ENCODE measurements around the gene HOXA1.

DNA sequence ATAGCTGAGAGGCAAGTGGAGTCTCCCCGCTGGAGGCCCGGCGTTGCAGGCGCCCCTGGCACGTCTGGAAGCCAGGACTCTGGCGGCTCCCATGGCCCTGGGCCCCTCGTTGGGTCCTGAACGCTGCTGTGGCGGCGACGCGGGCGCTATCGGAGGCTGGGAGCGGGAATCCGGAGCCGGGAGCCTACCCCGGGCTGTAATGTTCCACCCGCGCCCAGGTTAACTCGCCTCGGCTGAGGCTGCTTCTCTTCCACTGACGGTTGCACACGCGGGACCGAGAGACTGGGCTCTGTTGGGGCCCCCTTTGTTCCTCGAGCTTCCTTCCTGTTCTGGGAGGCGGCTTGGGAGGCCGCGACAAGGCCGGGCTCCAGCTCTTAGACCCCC lies 49.0 kb upstream of the HOXA1 start:
- no peak for TF ChIP-seq EZH2 (IDR thresholded peaks at IDR 0.05; ENCODE audit: borderline replicate concordance, low read length)
- TF ChIP-seq, protein P1, sequence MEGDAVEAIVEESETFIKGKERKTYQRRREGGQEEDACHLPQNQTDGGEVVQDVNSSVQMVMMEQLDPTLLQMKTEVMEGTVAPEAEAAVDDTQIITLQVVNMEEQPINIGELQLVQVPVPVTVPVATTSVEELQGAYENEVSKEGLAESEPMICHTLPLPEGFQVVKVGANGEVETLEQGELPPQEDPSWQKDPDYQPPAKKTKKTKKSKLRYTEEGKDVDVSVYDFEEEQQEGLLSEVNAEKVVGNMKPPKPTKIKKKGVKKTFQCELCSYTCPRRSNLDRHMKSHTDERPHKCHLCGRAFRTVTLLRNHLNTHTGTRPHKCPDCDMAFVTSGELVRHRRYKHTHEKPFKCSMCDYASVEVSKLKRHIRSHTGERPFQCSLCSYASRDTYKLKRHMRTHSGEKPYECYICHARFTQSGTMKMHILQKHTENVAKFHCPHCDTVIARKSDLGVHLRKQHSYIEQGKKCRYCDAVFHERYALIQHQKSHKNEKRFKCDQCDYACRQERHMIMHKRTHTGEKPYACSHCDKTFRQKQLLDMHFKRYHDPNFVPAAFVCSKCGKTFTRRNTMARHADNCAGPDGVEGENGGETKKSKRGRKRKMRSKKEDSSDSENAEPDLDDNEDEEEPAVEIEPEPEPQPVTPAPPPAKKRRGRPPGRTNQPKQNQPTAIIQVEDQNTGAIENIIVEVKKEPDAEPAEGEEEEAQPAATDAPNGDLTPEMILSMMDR (IDR thresholded peaks at IDR 0.05; ENCODE audit: low read length), result no peak
